Islet of Langerhans (tissue), 1 donor: ENCODE results near the gene PROC.

Experiments
- FAIRE-seq: peaks from one replicate; lab custom pipeline; 2011; peaks lifted over from hg19 to GRCh38; lab: Jason Lieb, UNC

PROC gene

DNA sequence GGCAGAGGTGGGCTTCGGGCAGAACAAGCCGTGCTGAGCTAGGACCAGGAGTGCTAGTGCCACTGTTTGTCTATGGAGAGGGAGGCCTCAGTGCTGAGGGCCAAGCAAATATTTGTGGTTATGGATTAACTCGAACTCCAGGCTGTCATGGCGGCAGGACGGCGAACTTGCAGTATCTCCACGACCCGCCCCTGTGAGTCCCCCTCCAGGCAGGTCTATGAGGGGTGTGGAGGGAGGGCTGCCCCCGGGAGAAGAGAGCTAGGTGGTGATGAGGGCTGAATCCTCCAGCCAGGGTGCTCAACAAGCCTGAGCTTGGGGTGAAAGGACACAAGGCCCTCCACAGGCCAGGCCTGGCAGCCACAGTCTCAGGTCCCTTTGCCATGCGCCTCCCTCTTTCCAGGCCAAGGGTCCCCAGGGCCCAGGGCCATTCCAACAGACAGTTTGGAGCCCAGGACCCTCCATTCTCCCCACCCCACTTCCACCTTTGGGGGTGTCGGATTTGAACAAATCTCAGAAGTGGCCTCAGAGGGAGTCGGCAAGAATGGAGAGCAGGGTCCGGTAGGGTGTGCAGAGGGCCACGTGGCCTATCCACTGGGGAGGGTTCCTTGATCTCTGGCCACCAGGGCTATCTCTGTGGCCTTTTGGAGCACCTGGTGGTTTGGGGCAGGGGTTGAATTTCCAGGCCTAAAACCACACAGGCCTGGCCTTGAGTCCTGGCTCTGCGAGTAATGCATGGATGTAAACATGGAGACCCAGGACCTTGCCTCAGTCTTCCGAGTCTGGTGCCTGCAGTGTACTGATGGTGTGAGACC lies at the start of gene PROC:
Gene PROC (plus strand): TSS at position 128 of the 812 bp plus-strand sequence. CDS start 1,516 bp downstream, outside the sequence.
- no peak for FAIRE-seq

- FAIRE-seq: no peak
These were observed 48.2 kb upstream of the PROC start for GRCh38 chr2:127370010-127370409.

GRCh38 chr2:127371037-127371436 lies 47.2 kb upstream of the PROC start:
- FAIRE-seq: no peak

- no peak for FAIRE-seq
These were observed 44.7 kb upstream of the PROC start for GRCh38 chr2:127373362-127374083.

- no peak for FAIRE-seq
These were observed 42.0 kb upstream of the PROC start for GRCh38 chr2:127376257-127376656.

- FAIRE-seq: no peak
These were observed 41.0 kb upstream of the PROC start for GRCh38 chr2:127377262-127377661.

DNA sequence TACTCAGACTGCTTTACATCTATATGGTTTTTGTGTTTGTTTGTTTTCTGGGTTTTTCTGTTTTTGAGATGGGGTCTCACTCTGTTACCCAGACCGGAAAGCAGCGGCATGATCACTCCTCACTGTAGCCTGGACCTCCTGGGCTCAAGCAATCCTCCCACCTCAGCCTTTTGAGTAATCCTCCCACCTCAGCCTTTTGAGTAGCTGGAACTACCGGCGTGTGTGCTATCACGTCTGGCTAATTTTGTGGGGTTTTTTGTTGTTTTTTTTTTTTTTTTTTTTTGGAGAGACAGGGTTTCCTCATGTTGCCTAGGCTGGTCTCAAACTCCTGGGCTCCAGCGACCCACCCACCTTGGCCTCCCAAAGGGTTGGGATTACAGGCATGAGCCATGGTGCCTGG lies 39.5 kb upstream of the PROC start:
- FAIRE-seq: no peak

DNA sequence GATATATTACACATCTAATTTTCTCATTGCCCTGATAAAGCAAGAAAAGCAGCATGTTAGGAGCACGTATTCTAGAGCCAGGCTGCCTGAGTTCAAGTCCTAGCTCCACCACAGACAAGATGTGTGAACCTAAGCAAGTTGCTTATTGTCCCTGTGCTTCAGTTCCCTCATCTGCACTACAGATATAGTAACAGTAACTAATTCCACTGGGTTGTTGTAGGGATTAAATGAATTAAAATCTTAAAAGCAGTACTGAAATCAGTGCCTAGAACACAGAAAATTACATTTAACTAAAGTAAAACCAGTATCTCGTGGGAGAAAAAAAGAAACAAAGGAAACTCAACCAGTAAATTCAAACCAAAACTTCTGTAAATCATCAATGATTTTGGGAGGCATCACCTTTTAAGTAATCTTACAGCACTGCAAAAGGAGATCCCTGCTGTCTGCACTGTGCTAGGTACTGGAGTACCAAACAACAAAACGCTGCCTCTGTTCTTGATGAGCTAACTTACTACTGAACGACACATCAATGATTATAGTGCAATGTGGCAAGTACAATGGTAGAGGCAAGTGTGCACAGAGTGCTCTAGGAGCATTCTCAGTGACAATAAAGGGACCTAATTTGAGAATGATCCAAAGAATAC lies 38.4 kb upstream of the PROC start:
- FAIRE-seq: no peak

DNA sequence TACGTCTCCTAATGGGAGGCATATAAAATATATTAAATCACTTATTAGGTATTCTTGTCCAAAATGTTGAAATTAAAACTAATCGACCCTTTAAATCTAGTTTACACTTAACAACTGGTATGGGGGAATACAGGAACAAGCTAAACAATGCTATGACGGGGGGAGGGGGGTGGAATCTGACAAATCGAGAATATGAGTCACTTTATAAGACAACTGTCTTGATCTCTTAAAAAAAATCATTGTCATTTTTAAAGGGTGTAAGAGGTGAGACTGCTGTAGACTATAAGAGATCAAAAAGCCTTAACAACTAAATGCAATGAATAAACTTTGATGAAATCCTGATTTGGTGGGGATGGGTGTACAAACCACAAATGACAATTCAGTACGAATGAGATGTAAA lies 36.5 kb upstream of the PROC start:
- no peak for FAIRE-seq

DNA sequence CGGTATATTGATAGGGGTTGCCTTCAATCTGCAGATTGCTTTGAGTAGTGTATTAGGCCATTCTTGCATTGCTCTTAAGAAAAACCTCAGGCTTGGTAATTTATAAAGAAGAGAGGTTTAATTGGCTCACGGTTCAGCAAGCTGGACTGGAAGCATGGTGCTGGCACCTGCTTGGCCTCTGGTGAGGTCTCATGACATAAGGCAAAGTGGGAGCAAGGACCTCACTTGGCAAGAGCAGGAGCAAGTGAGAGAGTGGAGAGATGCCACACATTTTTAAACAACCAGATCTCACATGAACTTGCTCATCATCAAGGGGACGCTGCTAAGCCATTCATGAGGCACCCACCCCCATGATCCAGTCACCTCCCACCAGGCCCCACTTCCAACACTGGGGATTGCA lies 35.4 kb upstream of the PROC start:
- FAIRE-seq: no peak

DNA sequence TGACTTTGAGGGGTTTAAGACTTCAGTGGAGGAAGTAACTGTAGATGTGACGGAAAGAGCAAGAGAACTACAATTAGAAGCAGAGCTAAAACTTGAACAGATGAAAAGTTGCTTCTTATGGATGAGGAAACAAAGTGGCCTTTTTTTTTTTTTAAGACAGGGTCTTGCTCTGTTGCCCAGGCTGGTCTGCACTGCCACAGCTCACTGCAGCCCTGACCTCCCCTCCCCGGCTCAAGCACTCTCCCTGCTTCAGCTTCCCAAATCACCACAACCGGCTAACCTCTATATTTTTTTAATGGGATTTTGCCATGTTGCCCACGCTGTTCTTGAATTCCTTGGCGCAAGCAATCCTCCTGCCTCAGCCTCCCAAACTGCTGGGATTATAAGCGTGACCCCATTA lies 33.7 kb upstream of the PROC start:
- no peak for FAIRE-seq

- FAIRE-seq: no peak
These were observed 32.0 kb upstream of the PROC start for GRCh38 chr2:127386246-127386645.

- FAIRE-seq: peak; percentile 83
These were observed 31.2 kb upstream of the PROC start for GRCh38 chr2:127386764-127387654.

DNA sequence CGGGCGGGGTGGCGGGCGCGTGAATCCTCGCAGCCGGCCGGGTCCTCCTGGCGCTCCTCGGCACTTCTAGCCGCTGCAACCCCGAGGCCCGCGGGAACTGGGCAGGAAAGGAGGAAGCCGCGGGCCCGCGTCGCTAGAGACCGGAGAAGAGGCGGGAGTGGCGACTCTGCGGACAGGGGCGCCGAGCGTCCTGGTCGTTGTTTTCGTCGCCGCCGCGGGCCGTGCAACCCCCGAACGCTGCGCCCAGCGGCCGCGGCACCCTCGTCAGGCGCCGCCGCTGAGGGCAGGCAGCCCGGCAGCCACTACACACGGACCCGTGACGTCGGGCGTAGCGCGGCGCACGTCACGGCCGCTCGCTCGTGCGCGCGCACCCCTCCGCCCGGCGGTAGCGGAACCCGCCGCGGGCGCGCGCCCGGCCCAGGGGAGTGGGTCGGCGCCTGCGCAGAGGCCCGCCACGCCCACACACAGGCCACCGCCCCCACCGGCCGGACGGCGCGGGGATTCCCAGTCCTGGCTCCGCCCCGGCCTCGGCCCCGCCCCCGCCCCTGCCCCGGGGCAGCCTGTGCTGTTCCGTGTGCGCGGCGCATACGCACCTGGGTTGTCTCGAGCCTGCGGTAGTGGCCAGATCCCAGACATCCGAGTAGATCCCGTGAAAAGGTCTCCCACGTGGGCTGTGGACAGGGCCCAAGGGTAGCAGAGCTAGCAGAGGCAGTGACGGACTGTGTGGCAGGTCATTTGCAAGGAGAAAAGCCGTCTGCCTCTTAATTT lies 30.4 kb upstream of the PROC start, which contains the start of gene MAP3K2:
Gene MAP3K2 (minus strand): TSS at position 321 of the 768 bp plus-strand sequence. CDS start 44,846 bp downstream, outside the sequence.
- FAIRE-seq: no peak

DNA sequence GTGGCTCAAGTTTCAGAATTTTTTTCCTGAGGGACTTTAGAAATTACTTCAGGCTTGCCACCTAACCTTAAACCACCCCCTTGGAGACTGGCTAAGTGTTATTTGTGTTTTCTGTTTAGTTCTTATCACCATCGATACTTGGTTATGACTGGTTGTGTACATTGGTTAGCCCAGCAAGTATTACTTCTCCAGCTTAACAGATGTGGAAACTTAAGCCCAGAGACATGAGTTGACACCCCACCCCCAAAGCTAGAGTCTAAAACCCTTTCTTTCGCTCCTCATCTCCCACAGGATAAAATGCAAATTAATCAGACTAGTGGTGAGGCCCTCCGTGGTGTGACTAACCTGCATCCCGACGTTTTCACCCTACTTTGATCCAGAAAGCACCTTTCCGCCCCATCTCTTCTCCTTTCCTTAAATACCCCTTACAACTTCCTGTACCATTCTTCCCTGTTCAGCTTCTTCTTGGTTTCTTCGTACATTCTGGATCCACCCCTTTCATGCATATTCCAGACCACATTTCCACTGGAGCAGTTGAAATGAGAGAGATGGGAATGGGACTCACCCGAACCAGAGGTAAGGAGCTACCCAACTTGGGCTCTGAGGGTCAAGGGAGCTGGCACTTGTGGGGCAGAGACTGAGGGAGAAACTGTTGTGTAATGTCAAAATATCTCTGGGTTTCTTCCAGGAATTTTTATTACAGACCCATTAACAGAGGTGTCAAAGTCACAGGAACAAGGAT lies 29.6 kb upstream of the PROC start:
- no peak for FAIRE-seq

GRCh38 chr2:127389778-127390435 lies 28.3 kb upstream of the PROC start:
- FAIRE-seq: no peak

DNA sequence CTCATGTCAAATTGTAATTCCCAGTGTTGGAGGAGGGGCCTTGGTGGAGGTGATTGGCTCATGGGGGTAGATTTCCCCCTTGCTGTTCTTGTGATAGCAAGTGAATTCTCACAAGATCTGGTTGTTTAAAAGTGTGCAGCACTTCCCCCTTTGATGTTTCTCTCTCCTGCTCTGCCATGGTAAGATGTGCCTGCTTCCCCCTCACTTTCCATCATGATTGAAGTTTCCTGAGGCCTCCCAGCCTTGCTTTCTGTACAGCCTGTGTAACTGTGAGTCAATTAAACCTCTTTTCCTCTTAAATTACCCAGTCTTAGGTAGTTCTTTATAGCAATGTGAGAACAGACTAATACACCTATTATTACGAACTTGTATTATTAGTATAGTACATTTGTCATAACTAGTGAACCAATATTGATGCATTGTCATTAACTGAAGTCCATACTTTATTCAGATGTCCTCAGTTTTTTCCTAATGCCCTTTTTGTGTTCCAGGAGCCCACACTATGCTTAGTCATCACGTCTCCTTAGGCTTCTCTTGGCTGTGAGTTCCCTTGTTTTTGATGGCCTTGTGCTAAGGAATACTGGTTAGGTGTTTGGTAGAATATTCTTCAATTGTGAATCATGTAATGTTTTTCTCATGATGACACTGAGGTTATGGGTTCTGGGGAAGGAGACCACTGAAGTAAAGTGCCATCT lies 25.9 kb upstream of the PROC start:
- FAIRE-seq: no peak

DNA sequence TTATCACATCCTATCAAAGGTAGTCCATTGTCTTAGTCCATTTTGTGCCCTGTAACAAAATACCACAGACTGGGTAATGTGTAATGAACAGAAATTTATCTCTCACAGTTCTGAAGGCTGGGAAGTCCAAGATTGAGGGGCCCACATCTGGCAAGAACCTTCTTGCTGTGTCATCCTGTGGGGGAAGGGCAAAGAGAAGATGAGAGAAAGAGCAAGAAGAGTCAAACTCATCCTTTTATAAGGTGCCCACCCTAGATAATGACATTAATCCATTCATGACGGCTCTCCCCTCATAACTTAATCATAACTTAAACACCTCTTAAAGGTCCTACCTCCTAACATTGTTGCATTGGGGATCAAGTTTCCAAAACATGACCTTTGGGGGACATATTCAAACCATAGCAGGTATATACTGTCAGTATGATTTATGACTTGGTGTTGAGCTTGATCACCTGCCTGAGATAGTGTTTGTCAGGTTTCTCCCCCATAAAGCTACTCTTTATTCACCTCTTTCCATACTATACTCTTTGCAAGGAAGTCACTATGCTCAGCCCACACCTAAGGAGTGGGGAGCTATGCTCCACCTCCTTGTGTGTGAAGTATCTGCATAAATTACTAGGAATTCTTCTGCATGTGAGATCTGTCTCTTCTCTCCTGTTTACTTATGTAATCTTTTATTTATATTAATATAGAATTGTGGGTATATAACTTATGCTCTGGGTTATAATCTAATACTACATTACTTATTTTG lies 25.2 kb upstream of the PROC start:
- no peak for FAIRE-seq

- FAIRE-seq: no peak
These were observed 23.7 kb upstream of the PROC start for GRCh38 chr2:127394492-127394891.
